ENCODE results near the gene PAXIP1.
"Not testable (repeated sequence)": the region's sequence is repeated elsewhere in the genome, so short reads cannot be mapped to it uniquely, and the experiment has no call there.

Gene PAXIP1, protein sequence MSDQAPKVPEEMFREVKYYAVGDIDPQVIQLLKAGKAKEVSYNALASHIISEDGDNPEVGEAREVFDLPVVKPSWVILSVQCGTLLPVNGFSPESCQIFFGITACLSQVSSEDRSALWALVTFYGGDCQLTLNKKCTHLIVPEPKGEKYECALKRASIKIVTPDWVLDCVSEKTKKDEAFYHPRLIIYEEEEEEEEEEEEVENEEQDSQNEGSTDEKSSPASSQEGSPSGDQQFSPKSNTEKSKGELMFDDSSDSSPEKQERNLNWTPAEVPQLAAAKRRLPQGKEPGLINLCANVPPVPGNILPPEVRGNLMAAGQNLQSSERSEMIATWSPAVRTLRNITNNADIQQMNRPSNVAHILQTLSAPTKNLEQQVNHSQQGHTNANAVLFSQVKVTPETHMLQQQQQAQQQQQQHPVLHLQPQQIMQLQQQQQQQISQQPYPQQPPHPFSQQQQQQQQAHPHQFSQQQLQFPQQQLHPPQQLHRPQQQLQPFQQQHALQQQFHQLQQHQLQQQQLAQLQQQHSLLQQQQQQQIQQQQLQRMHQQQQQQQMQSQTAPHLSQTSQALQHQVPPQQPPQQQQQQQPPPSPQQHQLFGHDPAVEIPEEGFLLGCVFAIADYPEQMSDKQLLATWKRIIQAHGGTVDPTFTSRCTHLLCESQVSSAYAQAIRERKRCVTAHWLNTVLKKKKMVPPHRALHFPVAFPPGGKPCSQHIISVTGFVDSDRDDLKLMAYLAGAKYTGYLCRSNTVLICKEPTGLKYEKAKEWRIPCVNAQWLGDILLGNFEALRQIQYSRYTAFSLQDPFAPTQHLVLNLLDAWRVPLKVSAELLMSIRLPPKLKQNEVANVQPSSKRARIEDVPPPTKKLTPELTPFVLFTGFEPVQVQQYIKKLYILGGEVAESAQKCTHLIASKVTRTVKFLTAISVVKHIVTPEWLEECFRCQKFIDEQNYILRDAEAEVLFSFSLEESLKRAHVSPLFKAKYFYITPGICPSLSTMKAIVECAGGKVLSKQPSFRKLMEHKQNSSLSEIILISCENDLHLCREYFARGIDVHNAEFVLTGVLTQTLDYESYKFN

GRCh38 chr7:155003092-155003375 lies at the start of gene PAXIP1:
PAXIP1 (minus strand) TSS chr7:155003124; CDS start chr7:155002929, 195 bp downstream.
- Histone ChIP-seq H3K9me3 (ENCODE audit: control insufficient read depth, insufficient read depth, low read length) (no peaks in the 10 kb centered on the region), H3K27me3 (ENCODE audit: control insufficient read depth, insufficient read depth, low read length) (no peaks in the 10 kb centered on the region), H3K36me3 (ENCODE audit: control insufficient read depth, insufficient read depth, low read length) (no peaks in the 10 kb centered on the region; the same call in 1 of the 2 replicates), H3K4me1 (ENCODE audit: control insufficient read depth, insufficient read depth, low read length) (peaks cover 1% of the 10 kb centered on the region; the same call in 1 of the 2 replicates), H3K27ac (ENCODE audit: low read length) (no peak within 1 kb of the TSS), H3K4me3 (ENCODE audit: low read length) (peak within 1 kb of the TSS; percentile 94)
- no peak for DNase-seq (ENCODE audit: low read depth, low spot score)
- no CpG with 5 or more reads among the region's 44 CpGs for WGBS (ENCODE audit: insufficient coverage, insufficient read length)

DNA sequence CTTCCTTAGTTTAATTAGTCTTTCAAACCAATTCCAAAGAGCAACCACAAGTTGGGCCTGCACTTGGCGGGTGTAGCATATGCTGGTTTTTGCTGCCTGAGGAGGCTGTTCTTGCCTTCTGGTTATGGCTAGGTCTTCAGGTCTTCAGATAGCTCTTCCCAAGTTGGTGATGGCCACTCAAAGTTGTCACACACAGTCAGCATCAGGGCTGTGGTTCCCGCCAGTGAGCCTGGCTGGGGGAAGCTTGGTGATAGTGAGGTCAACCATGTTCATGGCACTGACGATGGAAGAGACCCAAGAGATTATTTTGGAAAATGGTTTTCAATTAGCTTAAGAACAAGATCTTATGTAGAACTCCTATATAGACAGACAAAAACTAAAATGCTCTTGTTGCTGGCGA lies 48.4 kb upstream of the PAXIP1 start:
- no peak for DNase-seq (ENCODE audit: low read depth, low spot score)
- Histone ChIP-seq H3K27ac (ENCODE audit: low read length) (no peak overlapping the region), H3K27me3 (ENCODE audit: control insufficient read depth, insufficient read depth, low read length) (no peaks in the 10 kb centered on the region), H3K4me3 (ENCODE audit: low read length) (no peak overlapping the region), H3K36me3 (ENCODE audit: control insufficient read depth, insufficient read depth, low read length) (no peaks in the 10 kb centered on the region), H3K9me3 (ENCODE audit: control insufficient read depth, insufficient read depth, low read length) (no peaks in the 10 kb centered on the region), H3K4me1 (ENCODE audit: control insufficient read depth, insufficient read depth, low read length) (no peaks in the 10 kb centered on the region)
- no CpG with 5 or more reads among the region's 4 CpGs for WGBS (ENCODE audit: insufficient coverage, insufficient read length)

DNA sequence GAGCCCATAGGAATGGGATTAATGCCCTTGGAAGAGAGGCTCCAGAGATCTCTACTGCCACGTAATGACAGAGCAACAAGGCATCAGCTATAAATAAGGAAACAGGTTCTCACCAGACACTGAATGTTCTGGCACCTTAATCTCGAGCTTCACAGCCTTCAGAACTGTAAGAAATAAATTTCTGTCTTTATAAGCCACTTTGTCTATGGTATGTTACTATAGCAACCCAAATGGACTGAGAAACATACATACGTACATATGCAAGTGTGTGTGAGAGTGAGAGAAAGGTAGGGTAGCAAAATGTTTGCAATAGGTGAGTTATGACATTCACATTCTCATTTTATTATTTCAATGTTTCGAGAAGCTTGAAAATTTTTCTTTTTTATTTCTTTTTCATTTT lies 45.1 kb upstream of the PAXIP1 start:
- Histone ChIP-seq H3K4me3 (ENCODE audit: low read length) (no peak overlapping the region), H3K27ac (ENCODE audit: low read length) (no peak overlapping the region)
- no CpG with 5 or more reads among the region's 4 CpGs for WGBS (ENCODE audit: insufficient coverage, insufficient read length)

DNA sequence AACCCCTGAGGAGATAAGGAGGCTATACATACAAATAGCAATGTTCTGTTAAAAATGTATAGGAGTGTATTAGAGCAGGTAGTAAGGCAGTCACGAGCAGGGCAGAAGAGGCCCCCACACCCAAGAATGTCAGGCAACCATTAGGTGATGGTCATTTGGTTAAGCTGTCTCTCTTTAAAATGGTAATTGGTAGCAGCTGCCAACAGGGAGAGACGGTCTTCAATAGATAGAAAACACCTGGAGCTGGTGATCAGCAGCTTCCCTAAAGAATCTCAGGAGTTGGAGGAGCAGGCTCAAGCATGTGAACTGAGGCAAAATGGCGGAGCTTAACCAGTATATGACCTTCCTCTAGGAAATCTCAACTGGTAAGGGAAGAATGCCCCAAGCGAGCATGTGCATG lies 40.8 kb upstream of the PAXIP1 start:
- Histone ChIP-seq H3K36me3 (ENCODE audit: control insufficient read depth, insufficient read depth, low read length) (no peaks in the 10 kb centered on the region), H3K27me3 (ENCODE audit: control insufficient read depth, insufficient read depth, low read length) (no peaks in the 10 kb centered on the region), H3K4me1 (ENCODE audit: control insufficient read depth, insufficient read depth, low read length) (no peaks in the 10 kb centered on the region), H3K27ac (ENCODE audit: low read length) (no peak overlapping the region), H3K4me3 (ENCODE audit: low read length) (no peak overlapping the region), H3K9me3 (ENCODE audit: control insufficient read depth, insufficient read depth, low read length) (no peaks in the 10 kb centered on the region)
- DNase-seq (ENCODE audit: low read depth, low spot score) = no peak
- no CpG with 5 or more reads among the region's 4 CpGs for WGBS (ENCODE audit: insufficient coverage, insufficient read length)

More for the DNA sequence above, 45.1 kb upstream of the PAXIP1 start:
- Histone ChIP-seq H3K9me3 (ENCODE audit: control insufficient read depth, insufficient read depth, low read length) (no peaks in the 10 kb centered on the region), H3K27me3 (ENCODE audit: control insufficient read depth, insufficient read depth, low read length) (no peaks in the 10 kb centered on the region), H3K36me3 (ENCODE audit: control insufficient read depth, insufficient read depth, low read length) (no peaks in the 10 kb centered on the region), H3K4me1 (ENCODE audit: control insufficient read depth, insufficient read depth, low read length) (no peaks in the 10 kb centered on the region)
- DNase-seq (ENCODE audit: low read depth, low spot score) = no peak

- WGBS (ENCODE audit: insufficient coverage, insufficient read length) = no CpG with 5 or more reads among the region's 4 CpGs
- Histone ChIP-seq H3K36me3 (ENCODE audit: control insufficient read depth, insufficient read depth, low read length) (no peaks in the 10 kb centered on the region), H3K27ac (ENCODE audit: low read length) (no peak overlapping the region), H3K27me3 (ENCODE audit: control insufficient read depth, insufficient read depth, low read length) (no peaks in the 10 kb centered on the region), H3K4me3 (ENCODE audit: low read length) (no peak overlapping the region), H3K4me1 (ENCODE audit: control insufficient read depth, insufficient read depth, low read length) (no peaks in the 10 kb centered on the region), H3K9me3 (ENCODE audit: control insufficient read depth, insufficient read depth, low read length) (no peaks in the 10 kb centered on the region)
- DNase-seq (ENCODE audit: low read depth, low spot score) = no peak
Observed at GRCh38 chr7:155038335-155038734, 35.4 kb upstream of the PAXIP1 start.

GRCh38 chr7:155034495-155034894 lies 31.6 kb upstream of the PAXIP1 start:
- not testable (repeated sequence) for H3K4me3 ChIP-seq (ENCODE audit: low read length); H3K9me3 ChIP-seq (ENCODE audit: control insufficient read depth, insufficient read depth, low read length); DNase-seq (ENCODE audit: low read depth, low spot score); H3K27ac ChIP-seq (ENCODE audit: low read length); H3K36me3 ChIP-seq (ENCODE audit: control insufficient read depth, insufficient read depth, low read length); H3K27me3 ChIP-seq (ENCODE audit: control insufficient read depth, insufficient read depth, low read length); H3K4me1 ChIP-seq (ENCODE audit: control insufficient read depth, insufficient read depth, low read length)
- WGBS (ENCODE audit: insufficient coverage, insufficient read length) = no CpG with 5 or more reads among the region's 15 CpGs

DNA sequence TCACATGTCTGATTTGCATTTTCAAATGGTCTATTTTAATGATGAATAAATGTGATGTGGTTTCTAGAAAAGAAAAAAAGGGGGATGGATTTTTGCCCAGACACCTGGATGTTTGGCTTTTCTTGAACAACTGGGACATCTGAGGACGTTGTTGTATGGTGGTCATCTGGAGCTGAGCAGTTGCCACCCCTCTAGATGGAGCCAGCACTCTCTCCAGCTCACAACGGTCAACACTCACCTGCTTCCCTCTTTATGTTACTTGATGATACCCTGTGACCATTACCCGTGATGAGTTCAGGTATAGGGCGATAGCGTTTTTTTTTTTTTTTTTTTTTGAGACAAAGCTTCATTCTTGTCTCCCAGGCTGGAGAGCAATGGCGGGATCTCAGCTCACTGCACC lies 30.1 kb upstream of the PAXIP1 start:
- Histone ChIP-seq H3K9me3 (ENCODE audit: control insufficient read depth, insufficient read depth, low read length) (no peaks in the 10 kb centered on the region), H3K27me3 (ENCODE audit: control insufficient read depth, insufficient read depth, low read length) (no peaks in the 10 kb centered on the region), H3K4me3 (ENCODE audit: low read length) (no peak overlapping the region), H3K36me3 (ENCODE audit: control insufficient read depth, insufficient read depth, low read length) (no peaks in the 10 kb centered on the region), H3K27ac (ENCODE audit: low read length) (no peak overlapping the region), H3K4me1 (ENCODE audit: control insufficient read depth, insufficient read depth, low read length) (no peaks in the 10 kb centered on the region)
- no peak for DNase-seq (ENCODE audit: low read depth, low spot score)
- no CpG with 5 or more reads among the region's 6 CpGs for WGBS (ENCODE audit: insufficient coverage, insufficient read length)

GRCh38 chr7:155027879-155028278 lies 25.0 kb upstream of the PAXIP1 start:
- no CpG with 5 or more reads among the region's 1 CpG for WGBS (ENCODE audit: insufficient coverage, insufficient read length)
- no peak overlapping the region for H3K4me3 ChIP-seq (ENCODE audit: low read length)

DNA sequence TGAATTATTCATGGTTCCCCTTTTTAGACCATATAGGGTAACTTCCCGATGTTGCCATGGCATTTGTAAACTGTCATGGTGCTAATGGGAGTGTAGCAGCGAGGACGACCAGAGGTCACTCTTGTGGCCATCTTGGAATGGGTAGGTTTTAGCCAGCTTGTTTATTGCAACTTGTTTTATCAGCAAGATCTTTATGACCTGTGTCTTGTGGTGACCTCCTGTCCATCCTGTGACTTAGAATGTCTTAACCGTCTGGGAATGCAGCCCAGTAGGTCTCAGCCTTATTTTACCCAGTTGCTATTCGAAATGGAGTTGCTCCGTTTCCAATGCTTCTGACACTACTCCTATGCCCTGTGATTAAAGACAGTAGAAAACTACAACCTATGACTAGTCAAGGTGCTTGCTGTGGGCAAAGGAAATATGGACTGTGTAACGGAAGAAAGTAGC lies 18.8 kb upstream of the PAXIP1 start:
- H3K9me3 ChIP-seq (ENCODE audit: control insufficient read depth, insufficient read depth, low read length) = no peaks in the 10 kb centered on the region; the same call in 1 of the 2 replicates
- no peak overlapping the region for H3K27ac ChIP-seq (ENCODE audit: low read length)
- WGBS (ENCODE audit: insufficient coverage, insufficient read length) = no CpG with 5 or more reads among the region's 7 CpGs
- no peaks in the 10 kb centered on the region for H3K27me3 ChIP-seq (ENCODE audit: control insufficient read depth, insufficient read depth, low read length)
- H3K36me3 ChIP-seq (ENCODE audit: control insufficient read depth, insufficient read depth, low read length) = no peaks in the 10 kb centered on the region
- H3K4me3 ChIP-seq (ENCODE audit: low read length) = no peak overlapping the region
- no peak for DNase-seq (ENCODE audit: low read depth, low spot score)
- 0 out of 2 replicates have a peak, but pooled peaks cover 2% of the 10 kb centered on the region for H3K4me1 ChIP-seq (ENCODE audit: control insufficient read depth, insufficient read depth, low read length)

More at GRCh38 chr7:155027879-155028278, 25.0 kb upstream of the PAXIP1 start:
- H3K27ac ChIP-seq (ENCODE audit: low read length) = no peak overlapping the region
- no peaks in the 10 kb centered on the region for H3K27me3 ChIP-seq (ENCODE audit: control insufficient read depth, insufficient read depth, low read length)
- H3K9me3 ChIP-seq (ENCODE audit: control insufficient read depth, insufficient read depth, low read length) = no peaks in the 10 kb centered on the region; the same call in 1 of the 2 replicates
- 0 out of 2 replicates have a peak, but pooled peaks cover 2% of the 10 kb centered on the region for H3K4me1 ChIP-seq (ENCODE audit: control insufficient read depth, insufficient read depth, low read length)
- no peaks in the 10 kb centered on the region for H3K36me3 ChIP-seq (ENCODE audit: control insufficient read depth, insufficient read depth, low read length)
- no peak for DNase-seq (ENCODE audit: low read depth, low spot score)

GRCh38 chr7:155020996-155021395 lies 18.1 kb upstream of the PAXIP1 start:
- WGBS (ENCODE audit: insufficient coverage, insufficient read length) = no CpG with 5 or more reads among the region's 5 CpGs
- Histone ChIP-seq H3K36me3 (ENCODE audit: control insufficient read depth, insufficient read depth, low read length) (no peaks in the 10 kb centered on the region), H3K27ac (ENCODE audit: low read length) (no peak overlapping the region), H3K4me1 (ENCODE audit: control insufficient read depth, insufficient read depth, low read length) (no peaks in the 10 kb centered on the region), H3K9me3 (ENCODE audit: control insufficient read depth, insufficient read depth, low read length) (no peaks in the 10 kb centered on the region), H3K27me3 (ENCODE audit: control insufficient read depth, insufficient read depth, low read length) (no peaks in the 10 kb centered on the region), H3K4me3 (ENCODE audit: low read length) (no peak overlapping the region)
- no peak for DNase-seq (ENCODE audit: low read depth, low spot score)
